Activated gamma-delta T cell (primary cell): ENCODE data around the gene MYADML2.
"Not testable (repeated sequence)": the region's sequence is repeated elsewhere in the genome, so short reads cannot be mapped to it uniquely, and the experiment has no call there.

ENCODE experiments used
- DNase-seq: peaks from one replicate; lab custom pipeline; 2025; lab: John Stamatoyannopoulos, UW

MYADML2 gene

DNA sequence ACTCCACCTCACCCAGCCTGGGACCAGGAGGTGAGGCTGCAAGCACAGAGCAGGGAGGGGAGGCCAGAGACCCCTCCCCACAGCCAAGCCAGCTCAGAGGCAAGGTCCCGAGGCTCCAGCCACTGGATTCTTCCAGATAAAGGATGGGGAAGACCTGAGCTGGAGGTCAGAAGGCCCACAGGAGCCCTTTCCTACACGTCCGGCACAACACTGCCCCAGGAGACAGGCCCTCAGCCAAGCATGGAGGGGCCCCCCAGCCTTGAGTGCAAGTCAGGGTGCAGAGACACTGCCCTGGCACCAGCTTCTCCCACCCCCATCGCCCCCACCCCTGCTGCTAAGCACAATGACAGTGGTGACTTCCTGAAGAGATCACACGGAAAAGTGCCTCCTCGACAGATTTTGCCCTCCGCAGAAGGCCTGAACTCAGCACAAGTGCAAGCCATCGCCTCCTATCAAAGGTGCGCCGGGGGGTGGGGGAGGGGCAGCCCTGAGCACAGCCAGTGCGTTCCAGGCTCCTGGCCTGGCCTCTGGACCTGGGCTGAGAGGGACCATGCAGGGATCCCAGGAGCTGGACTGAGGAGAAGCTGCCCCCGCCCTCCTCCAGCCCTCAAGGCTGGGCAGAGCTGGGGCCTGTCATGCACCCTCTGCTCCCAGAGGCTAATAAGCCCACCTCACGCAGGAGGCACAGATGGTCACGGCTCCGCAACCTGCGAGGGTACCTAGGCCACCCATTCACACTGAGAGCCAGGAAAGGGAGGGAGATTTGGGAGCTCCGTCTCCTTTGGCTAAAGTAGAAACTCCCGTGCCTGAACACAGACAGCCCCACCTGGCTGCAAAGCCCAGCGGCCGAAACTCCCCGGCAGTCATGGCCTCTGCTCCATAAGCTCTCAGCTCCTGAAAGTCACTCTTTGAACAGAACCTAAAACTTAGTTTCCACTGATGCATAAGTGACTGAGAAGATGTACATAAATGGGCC is 22.2 kb downstream of the MYADML2 start:
- DNase-seq, result no peak

DNA sequence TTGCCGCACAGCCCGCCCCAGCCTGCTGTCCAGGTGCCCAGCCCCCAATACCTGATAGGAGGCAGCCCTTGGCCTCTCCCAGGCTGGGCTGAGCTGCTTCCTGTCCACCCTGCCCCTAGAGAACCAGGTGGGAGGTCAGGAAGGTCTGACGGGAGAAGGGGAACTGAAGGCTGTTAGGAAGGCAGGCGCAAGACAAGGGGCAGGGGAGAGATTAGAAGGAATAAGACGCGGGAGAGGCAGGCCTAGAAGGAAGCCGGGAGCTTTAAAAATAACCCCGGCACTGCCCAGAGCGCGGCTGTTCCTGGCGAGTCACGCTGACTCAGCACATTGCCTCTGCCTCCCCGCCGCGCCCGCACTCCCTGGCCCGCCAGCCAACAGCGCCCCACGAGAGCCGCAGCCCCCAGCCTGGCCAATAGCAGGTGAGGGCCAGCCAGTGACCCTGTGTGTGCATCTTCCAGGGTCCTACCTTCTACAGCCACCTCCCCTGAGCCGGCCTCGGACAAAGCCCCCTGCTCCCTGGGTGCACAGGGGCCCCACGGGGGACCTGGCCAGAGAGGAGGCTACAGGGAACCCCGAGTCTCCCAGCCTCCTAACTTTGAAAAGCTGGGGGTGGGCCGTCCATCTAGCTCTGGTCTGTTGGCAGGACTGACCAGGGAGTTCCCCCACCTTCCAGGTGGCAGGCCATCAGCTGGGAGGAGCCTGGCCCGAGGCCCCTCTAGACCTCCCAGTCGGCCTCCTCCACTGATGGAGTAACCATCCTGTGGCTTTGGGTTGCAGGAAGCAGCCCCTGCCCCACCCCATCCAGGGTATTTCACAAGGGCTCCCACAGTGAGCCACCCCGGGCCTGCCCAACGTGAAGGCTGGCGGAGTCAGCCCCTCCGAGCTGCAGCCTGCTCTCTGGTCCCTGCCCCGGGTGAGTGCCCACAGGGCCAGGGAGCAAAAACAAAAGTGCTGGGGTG is 23.5 kb downstream of the MYADML2 start:
- DNase-seq, result no peak

DNA sequence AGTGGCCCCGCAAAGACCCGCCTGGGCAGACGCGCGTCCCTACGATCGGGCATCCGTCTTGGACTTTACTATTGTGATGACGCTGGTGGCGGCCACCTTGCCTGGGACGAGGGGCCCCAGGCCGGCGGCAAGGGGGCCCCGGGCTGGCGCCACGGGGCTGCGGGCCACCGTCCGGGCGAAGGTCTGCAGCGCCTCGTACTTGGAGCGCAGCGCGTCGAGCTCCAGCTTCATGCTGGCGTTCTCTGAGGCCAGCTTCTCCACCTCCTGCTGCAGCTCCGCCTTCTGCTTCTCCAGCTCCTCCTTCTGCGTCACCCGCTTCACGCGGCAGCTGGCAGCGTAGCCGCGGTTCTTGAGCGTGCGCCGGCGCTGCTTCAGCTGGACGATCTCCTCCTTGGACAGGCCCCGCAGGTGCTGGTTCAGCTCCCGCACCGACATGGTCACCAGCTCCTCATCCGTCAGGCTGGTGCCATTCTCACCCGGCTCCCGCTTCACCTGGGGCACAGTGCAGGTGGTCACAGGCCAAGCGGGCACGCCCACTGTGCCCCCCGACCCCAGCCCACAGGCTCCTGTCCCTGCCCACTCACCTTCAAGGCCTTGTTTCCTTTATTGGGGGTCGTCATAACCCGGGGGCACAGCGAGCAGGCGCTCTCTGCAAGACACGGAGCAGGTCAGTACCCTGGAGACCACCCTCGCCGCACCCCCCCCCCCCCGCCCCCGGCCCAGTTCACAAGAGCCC is 24.3 kb downstream of the MYADML2 start:
- no peak for DNase-seq

DNA sequence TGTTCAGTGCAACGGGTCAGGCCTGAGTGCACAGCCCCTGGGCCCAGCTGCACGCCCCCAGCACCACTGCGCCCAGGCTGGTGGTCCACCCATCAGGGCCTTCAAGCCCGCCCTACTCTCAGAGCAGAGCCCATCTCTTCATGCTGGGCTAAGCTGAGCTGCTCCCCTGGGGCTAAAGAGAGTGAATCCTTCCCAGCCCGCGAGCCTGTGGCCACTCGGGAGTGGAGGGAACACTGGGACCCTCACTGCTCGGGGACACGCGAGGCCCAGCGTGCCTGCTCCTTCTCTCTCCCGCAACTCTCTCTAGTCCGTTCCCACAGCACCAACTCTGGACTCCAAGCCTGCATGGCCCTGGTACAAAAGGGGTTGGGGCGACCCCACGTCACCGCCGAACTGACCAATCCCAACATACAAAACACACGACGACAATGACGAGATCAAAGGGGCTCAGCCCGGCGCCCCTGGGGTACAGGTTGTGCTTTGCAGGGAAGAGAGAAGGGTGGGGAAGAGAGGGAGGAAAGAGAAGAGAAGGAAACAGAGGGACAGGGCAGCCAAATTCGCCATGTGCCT is 25.0 kb downstream of the MYADML2 start:
- DNase-seq, result no peak

DNA sequence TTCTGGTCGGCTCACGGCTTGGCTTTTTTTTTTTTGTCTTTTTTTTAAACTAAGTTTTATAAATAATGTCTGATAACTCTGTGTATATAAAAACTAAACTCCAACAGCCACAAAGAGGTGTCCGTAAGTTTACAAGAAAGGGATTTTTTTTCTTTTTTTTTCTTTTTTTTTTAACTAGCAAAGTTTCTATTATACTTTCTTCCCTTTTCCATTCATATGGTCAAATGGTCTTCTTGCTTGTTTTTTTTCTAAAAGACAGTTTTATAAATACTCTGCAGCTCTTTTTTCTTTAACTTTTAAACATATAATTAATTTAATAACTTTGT is 25.5 kb downstream of the MYADML2 start:
- no peak for DNase-seq

DNA sequence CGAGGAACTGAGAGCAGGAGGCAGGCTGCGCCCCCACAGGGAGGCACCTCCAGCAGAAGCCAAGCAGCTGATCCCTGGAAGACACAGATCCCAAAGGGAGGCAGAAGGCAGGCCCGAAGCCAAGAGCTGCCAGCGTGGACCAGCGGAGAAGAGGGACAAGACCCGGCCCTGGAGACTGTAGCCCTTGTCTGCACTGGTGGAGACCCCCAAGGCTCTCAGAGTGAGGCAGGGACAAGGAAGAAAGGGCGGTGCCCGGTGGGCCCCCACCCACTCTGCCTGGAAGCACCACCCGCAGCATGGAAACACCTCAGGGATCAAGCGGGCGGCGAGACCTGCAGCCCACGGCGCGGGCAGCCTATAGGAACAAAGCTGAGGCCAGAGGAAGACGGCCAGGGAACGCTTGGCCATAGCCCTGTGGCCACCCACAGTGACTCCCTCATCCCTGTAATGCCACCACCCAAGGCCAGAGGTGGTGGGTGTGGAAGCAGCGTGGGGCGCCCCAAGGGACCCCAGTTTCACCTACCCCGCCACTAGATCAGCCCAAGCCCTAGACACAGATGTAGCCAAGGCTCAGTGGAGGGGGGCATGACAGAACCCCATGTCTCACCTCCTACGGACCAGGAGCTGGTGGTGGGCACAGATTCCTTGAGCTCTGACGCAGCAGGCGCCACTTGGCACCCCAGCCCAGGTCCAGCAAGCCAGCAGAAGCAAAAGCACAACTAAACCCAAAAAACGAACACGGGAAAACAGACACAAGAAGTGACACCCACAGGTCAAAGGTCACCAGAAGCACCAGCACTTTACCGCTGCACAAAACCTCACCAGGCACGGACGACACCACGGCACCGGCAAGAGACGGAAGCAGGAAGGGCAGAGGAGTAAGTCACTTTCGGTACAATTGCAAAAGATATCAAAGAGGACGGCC is 26.2 kb downstream of the MYADML2 start:
- DNase-seq, result no peak

DNA sequence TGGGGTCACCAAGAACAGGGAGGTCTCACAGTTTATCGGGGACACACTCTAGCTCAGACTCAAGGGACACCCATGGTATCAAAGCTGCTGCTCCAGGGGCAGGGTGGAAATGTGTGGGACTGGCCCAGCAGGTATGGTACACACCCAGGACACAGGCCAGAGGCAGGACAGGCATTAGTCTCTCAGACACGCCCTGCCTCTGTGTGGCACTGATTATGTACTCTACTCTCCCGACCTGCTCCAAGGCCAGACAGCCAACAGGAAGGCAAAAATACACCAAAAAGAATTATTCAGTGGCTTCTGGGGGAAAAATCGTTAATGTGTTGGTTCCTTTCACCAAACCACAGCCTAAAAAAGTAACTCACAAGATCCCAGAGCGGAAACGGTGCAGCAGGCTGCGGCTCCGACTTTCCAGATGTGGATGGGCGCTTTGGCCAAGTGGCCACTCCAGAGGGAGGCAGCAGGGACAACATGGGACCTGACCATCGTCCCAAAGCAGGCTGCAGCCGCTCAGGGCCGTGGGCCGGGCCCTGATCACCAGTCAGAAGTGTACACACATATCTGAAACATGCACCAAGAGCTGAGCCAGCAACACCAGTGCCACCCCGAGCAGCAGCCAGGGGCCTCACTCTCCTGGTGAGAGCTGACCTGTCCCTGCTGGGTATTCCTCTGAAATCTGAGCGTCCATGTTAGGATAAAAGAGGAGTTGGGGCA is 28.0 kb downstream of the MYADML2 start:
- no peak for DNase-seq

DNA sequence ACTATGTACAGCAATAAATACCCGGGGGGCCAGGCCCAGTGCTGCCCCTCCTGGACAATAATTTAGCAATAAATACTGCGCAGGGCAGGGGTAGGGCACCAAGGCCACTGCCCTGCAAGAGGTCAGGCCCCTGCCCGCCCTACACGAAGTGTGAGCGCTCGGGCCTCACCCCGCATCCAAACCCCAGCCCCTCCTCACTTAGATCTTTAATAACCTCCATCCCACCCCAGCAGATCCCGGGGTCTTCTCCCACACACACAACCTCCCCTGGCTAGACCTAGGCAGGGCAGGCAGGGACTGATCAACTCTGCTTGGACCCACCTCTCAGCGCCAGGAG is 28.7 kb downstream of the MYADML2 start:
- not testable (repeated sequence) for DNase-seq

DNA sequence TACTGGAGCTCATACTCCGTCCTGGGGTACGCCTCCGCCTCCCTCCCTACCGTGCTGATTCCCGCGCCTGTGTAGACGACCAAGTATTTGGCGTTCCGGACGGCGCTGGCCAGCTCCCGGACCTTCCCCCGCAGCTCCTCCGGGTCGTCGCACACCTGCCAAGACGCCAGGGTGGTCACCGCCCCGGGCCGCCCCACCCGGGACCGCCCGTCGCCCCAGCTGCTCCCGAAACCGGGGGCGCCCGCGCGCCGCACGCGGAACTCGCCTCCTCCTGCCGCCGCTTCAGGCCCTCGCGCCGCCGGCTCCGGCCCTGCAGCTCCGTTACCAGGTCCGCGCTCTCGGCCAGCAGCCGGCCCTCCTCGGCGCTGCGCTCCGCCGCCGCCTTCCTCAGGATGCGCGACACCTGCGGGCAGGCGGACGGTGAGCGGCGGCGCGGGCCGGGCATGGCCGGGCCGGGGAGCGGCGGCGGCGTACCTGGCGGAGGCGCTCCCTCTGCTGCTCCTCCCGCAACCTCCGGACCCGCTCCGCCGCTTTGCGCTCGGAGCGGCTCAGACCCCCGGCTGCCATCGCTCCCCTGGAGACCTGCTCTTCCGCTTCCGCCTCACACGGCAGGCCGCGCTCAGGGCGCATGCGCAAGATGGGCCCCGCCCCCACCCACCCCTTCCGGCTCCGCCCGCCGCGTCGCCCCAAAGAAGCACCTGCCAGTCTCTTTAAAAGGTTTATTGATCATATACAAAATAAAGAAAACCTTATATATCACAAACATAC is 29.3 kb downstream of the MYADML2 start, which contains the start of gene SIRT7:
SIRT7 (minus strand) TSS at position 612 of the 768 bp plus-strand sequence; CDS start at position 567, 45 bp downstream.
- DNase-seq, result peak; percentile 79

DNA sequence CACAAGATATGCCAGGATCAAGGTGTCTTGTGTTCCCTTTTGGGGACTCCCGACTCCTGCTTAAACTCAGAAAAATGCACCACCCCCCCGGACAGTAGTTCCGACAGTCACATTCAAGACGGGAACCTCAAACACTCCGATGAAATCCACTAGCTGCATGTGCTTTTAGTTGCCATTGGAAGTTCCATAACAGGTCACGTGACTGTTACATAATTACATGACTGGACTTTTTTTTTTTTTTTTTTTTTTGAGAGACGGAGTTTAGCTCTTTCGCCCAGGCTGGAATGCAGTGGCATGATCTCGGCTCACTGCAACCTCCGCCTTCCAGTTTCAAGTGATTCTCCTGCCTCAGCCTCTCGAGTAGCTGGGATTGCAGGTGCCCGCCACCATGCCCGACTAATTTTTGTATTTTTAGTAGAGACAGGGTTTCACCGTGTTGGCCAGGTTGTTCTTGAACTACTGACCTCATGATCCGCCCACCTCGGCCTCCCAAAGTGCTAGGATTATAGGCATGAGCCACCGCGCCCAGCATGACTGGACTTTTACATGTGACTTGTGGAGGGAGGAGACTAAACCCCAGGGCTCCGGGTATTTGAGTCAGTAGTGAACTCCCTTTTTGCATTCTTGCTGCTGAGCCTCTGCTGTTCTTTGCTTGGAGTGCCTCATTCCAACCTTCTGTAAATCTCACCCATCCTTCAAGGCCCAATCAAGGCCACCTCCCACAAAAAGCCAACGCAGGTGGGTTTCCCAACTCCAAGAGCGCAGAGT is 30.6 kb downstream of the MYADML2 start:
- DNase-seq, result no peak

DNA sequence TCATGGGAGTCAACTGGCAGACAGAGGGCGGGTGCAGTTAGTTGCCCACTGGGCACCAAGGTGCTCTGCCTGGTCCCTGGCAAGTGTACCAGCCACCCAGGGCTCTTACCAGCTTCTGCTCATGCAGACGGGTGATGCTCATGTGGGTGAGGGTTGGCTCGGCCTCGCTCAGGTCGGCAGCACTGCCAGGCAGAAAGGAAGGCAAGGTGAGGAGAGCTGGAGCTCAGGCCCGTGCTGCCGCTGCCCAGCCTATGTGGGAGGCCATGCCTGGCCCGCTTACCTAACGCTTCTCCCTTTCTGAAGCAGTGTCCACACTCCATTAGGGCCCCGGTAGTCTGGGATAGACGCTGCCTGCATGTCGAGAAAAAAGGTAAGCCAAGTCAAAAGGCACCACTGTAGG is 31.7 kb downstream of the MYADML2 start:
- DNase-seq, result no peak

DNA sequence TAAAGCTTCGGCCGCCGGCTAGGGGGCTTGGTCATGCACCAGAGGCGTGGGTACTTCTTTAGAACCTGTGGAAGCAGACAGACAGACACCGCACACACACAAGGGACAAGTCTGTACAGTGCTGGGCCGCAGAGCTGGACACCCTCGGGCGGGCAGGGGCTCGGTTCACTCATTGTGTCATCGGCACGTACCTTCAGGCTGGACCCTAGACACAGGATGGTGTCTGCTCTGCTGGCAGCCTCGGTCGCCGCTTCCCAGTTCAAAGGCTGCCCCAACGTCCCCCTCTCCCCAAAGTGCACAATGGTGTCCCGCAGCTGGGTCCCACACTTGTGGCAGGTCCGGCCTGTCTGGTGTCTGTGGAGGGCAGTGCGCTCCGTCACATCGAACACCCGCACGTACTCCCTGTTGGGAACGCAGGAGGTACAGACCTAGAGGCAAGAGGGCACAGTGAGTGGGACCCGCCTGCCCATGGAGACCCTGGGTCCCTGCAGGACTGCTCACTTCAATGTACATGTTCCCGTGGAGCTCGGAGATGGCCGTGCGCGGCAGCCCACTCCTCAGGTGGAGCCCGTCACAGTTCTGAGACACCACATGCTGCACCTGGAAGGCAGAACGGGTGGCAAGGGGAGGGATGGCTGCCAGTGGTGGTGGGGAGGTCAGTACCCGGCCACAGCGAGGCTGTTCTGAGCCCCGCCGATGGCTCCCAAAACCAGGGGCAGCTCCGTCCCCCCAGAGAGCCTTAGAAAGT is 32.8 kb downstream of the MYADML2 start:
- no peak for DNase-seq

DNA sequence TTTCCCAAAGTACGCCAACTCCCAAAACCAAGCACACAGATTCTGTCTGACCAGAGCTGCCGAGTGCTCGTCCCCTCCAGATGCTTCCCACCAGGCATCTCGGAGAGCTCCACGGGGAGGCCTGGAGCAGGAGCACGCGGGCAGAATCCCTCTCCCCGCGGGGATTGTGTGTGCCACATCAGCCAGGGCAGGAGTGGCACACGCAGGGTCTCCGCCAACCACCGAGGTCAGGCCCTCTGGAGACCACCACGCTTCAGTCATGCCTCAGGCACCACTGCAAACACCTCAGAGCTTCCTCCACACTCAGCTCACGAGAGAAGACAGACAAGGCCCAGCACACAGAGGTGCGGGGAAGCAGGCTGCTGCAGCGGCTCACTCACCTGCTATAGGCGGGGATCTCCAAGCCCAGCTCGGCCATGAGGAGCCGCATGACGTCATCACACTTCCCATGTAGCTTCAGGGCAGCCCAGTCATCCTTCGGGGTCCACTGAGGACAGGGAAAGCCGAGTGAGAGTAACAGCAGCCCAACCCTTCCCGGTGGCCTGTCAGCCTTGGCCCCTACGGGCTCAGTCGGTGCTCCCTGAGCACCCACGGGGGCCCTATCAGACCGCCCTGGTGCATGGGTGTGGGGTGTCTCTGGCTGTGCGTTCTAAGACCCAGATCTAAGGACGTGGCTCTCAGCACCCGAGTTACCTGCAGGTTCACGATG is 33.5 kb downstream of the MYADML2 start:
- no peak for DNase-seq

DNA sequence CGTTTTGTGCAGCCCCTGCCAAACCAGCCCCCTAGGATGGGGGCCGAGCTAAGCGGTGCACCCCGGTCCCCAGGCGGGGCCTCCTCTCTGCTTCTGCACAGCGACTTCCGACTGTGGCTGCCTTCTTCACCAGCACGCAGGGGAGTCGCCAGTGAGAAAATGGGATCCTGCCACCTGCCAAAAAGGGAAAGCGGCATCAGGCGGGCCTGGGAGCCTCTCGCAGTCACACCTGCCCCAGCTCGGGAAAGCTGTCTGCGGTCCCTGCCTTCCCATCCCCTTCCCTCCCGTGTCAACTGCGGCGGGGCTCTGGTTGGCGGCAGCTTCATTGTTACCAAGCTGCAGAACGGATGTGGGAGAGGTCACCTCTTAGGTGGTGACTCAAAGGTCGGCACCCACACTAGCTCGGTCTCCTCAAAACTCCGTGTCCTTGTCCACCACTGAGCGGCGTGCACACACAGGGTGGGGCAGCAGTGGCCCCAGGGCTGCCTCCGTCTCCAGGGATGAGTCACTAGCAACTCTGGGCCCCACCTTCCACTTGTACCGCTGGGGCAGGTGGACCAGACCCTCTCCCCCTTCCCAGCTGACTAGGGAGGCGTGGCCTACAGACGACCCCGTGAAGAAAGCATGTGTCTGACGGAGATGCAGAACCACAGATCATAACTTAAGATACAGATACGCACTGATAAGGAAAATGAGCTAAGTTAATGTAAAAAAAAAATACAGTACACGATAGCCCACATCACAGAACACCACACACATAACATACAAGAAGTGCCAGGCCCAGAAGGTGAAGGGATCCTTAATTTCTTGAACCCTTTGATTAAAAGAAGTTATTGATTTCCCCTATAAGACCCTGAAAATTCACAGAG is 34.4 kb downstream of the MYADML2 start:
- no peak for DNase-seq

DNA sequence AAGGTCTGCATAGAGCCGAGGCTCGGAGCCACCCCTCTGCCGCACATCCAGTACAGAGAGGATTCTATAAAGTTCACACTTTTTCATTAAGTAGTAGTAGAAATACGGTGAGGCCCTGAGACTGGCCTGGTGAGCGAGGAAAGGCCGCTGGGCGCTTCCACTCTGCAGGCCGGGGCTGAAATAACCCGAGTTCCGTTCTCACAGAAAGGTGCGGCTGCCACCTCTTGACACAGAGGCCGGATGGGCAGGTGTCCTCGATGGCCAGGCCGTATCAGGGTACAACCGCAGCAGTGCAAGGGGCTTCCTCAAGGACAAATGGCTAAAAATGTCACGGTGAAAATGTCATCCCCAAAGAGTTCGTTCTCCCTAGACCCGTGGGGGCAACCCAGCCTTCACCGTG is 35.1 kb downstream of the MYADML2 start:
- DNase-seq, result no peak
